GM11168 (cell line): ENCODE results near the gene TRAPPC3.

Experiments
- in situ Hi-C: fragments of 300-500 bp; cut with MboI; formaldehyde crosslinking; loops from one replicate; pipeline ENCODE4 v1.12.0; 2022; ENCODE audit warnings: low sequenced_read_pairs; ENCODE audit not compliant: unreplicated experiment

The TRAPPC3 gene

GRCh38 chr1:36109041-36109679, 40.1 kb downstream of the TRAPPC3 start:
- in situ Hi-C loops, result no loop called here

- in situ Hi-C loops, result no loop called here
Measured at GRCh38 chr1:36108314-36108713, 41.0 kb downstream of the TRAPPC3 start.

GRCh38 chr1:36107394-36107793, 41.9 kb downstream of the TRAPPC3 start:
- in situ Hi-C loops, result no loop called here

- in situ Hi-C loops, result no loop called here
Measured at GRCh38 chr1:36106269-36106668, 43.0 kb downstream of the TRAPPC3 start.

GRCh38 chr1:36101546-36101945, 47.7 kb downstream of the TRAPPC3 start:
- in situ Hi-C loops, result no loop called here

GRCh38 chr1:36100376-36100775, 48.9 kb downstream of the TRAPPC3 start:
- in situ Hi-C loops, result no loop called here

- in situ Hi-C loops, result no loop called here
Measured at GRCh38 chr1:36099681-36100341, 49.5 kb downstream of the TRAPPC3 start.

GRCh38 chr1:36098650-36099365, 50.5 kb downstream of the TRAPPC3 start:
- in situ Hi-C loops, result no loop called here

GRCh38 chr1:36097693-36098585, 51.3 kb downstream of the TRAPPC3 start:
- in situ Hi-C loops, result no loop called here

- in situ Hi-C loops, result no loop called here
Measured at GRCh38 chr1:36096500-36097432, 52.5 kb downstream of the TRAPPC3 start.

GRCh38 chr1:36095760-36096405, 53.4 kb downstream of the TRAPPC3 start:
- in situ Hi-C loops, result no loop called here

GRCh38 chr1:36094621-36095061, 54.6 kb downstream of the TRAPPC3 start:
- in situ Hi-C loops, result no loop called here

GRCh38 chr1:36093929-36094328, 55.4 kb downstream of the TRAPPC3 start:
- in situ Hi-C loops, result no loop called here

GRCh38 chr1:36093226-36093625, 56.1 kb downstream of the TRAPPC3 start:
- in situ Hi-C loops, result no loop called here

GRCh38 chr1:36092798-36093185, 56.5 kb downstream of the TRAPPC3 start:
- in situ Hi-C loops, result no loop called here

GRCh38 chr1:36092166-36092797, 57.0 kb downstream of the TRAPPC3 start:
- in situ Hi-C loops, result no loop called here

GRCh38 chr1:36091698-36092097, 57.6 kb downstream of the TRAPPC3 start:
- in situ Hi-C loops, result no loop called here

GRCh38 chr1:36091141-36091540, 58.1 kb downstream of the TRAPPC3 start:
- in situ Hi-C loops, result no loop called here
